Rectal smooth muscle tissue (tissue), 1 donor: ENCODE results near the gene BANF1.

Experiments
- H3K27ac ChIP-seq: one replicate; pipeline ENCODE4 v1.7.0; 2013; ENCODE audit warnings: low read depth, low read length, inconsistent platforms
- H3K27me3 ChIP-seq: one replicate; pipeline ENCODE4 v1.7.0; 2013; ENCODE audit warnings: low read length; ENCODE audit not compliant: control insufficient read depth, insufficient read depth
- H3K36me3 ChIP-seq: one replicate; pipeline ENCODE4 v1.7.0; 2013; ENCODE audit warnings: low read length; ENCODE audit not compliant: control insufficient read depth, insufficient read depth
- H3K4me1 ChIP-seq: one replicate; pipeline ENCODE4 v1.7.0; 2013; ENCODE audit warnings: low read length; ENCODE audit not compliant: control insufficient read depth, insufficient read depth
- H3K4me3 ChIP-seq: one replicate; pipeline ENCODE4 v1.7.0; 2013; ENCODE audit warnings: low read length
- H3K9ac ChIP-seq: one replicate; pipeline ENCODE4 v1.7.0; 2013; ENCODE audit warnings: low read length

BANF1 gene

DNA sequence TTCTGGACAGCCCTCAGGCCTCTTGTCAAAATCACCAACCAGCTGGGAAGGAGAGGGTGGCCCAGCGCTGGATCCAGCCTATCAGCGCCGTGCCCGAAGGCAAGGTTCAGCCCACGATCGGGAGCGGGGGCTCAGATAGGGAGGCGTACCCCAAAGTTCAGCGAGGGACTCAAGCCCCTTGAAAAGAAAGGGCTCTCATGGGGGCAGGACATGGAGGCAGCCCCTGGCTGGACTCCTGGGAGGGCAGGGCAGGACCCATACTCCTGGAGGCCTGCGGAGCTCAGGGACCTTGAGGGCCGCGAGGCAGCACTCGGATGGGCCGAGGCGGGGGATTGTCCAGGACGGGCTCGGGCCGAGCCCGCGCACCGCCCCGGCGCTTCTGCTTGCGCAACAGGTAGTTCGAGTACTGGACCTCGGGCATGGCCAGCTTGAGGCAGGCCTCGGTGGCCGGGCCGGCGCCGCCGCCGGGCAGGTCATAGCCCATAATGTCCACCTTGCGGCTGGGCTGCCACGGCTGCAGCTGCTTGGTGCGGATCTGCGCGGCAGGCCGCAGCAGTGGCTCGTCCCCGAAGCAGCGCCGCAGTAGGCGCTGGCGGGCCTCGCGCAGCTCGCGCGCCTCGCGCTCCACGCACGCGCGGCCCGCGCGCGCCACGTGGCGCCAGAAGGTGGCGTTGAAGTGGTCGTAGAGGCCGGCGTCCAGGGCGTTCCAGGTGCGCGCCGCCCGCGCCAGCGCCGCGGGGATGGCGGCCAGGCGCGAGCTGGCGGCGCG, 40.1 kb downstream of the BANF1 start:
- Histone ChIP-seq H3K36me3 (no peaks in the 10 kb centered on the region), H3K4me3 (no peak overlapping the region), H3K27me3 (no peaks in the 10 kb centered on the region), H3K9ac (no peak overlapping the region), H3K4me1 (no peaks in the 10 kb centered on the region), H3K27ac (no peak overlapping the region)

DNA sequence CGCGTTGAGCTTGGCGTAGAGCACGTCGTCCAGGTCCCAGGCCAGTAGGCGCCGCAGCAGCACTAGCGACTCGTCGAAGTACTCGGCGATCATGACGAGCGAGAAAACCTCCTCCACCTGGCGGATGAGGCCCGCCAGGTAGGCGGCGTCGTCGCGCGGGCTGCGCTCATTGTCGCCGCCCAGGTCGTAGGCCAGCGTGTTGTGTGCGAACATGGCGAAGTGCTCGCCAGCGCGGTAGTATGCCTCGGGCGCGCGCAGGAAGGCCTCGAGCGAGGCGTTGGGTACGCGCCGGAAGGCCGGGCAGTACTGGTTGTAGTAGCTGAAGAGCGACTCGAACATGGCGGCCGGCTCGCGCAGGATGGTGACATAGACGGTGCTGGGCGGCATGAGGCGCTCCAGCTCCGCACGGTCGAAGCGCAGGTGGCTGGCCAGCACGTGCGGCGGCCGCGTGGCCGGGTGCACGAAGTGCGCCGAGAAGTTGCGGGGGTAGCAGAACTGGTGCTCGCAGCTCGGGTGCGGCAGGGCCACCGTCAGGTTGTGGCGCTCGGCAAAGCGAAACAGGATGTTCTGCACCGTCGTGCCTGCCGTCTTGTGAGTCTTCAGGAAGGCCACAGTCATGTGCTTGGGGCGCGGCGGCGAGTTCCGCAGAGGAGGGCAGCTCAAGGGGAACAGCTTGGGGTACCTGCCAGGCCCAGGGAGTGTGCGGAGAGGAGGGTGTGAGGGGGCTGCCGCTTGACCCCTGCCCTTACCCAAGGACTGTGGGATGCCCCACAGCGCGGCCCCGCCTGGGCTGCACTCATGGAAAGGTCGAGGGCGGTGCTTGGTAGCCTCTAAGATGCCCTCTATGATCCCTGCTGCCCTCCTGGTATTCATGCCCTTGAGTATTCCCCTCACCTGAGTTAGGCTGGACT, 40.9 kb downstream of the BANF1 start:
- H3K36me3 ChIP-seq, result no peaks in the 10 kb centered on the region

DNA sequence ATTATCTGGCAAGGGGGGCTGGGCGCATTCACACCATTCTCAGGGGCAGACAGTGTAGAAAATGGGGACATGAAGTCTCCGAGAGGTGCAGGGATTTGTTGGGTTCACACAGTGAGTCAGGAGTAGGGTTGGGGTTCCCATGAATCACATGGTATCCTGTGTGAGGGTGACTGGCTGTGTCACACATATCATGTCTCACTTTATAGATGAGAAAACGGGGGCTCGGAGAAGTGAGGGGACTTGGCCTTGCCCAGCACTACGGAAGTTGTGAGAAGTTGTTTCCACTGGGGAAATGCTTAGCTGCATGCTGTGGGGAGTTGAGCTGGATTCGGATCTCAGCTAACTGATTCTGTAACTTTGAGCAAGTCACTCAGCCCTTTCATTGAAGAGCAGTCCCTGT, 42.5 kb downstream of the BANF1 start:
- no peaks in the 10 kb centered on the region for H3K36me3 ChIP-seq
- H3K4me3 ChIP-seq, result no peak overlapping the region
- no peak overlapping the region for H3K9ac ChIP-seq
- no peak overlapping the region for H3K27ac ChIP-seq
- H3K27me3 ChIP-seq, result peaks cover 6% of the 10 kb centered on the region
- H3K4me1 ChIP-seq, result no peaks in the 10 kb centered on the region

More for the DNA sequence above, 40.9 kb downstream of the BANF1 start:
- no peak overlapping the region for H3K27ac ChIP-seq
- no peaks in the 10 kb centered on the region for H3K4me1 ChIP-seq
- no peak overlapping the region for H3K9ac ChIP-seq
- H3K27me3 ChIP-seq, result no peaks in the 10 kb centered on the region
- no peak overlapping the region for H3K4me3 ChIP-seq

DNA sequence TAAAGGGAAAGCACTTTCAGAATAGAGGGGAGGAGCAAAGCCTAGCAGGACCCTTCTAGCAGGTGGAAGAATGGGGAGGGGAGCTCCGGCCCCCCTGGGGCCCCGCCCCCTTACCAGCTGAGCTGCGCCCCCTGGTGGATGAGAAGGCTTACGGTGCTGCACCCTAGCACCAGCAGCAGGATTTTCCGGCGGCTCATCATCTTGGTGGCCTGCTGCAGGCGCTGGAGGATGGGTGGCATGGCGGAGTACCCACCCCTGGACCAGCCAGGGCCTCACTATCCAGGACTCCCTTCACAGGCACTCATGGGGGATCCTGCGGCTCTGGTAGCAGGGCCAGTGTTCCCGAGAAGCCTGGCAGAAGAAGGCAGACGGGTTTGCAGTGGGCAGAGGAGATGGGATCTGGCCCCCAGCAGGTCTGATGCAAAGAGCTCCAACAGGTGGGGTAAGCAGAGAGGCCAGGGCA, 42.9 kb downstream of the BANF1 start:
- no peaks in the 10 kb centered on the region for H3K36me3 ChIP-seq
- no peaks in the 10 kb centered on the region for H3K4me1 ChIP-seq
- no peak overlapping the region for H3K4me3 ChIP-seq
- peaks cover 6% of the 10 kb centered on the region for H3K27me3 ChIP-seq
- no peak overlapping the region for H3K9ac ChIP-seq
- H3K27ac ChIP-seq, result no peak overlapping the region

DNA sequence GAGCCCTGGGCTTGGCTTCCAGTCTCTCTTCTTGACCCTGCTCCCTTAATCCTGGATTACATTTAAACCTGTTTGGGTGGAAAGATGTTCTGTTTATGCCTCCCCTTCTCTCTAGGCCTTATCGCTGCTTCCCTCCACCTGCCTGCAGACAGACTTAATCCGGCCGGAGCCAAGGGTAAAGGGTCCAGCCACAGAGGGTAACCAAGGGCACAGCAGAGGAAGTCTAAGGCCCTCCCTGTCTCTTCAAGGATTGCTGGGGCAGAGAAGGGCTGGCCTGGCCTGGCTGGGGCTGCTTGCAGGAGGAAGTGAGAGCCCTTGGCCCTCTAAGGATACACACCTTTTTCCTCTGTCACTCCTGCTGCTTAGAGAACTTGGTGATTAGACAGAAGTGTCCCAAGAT, 44.6 kb downstream of the BANF1 start:
- Histone ChIP-seq H3K27ac (no peak overlapping the region), H3K27me3 (peaks cover 6% of the 10 kb centered on the region), H3K4me3 (no peak overlapping the region), H3K36me3 (no peaks in the 10 kb centered on the region), H3K4me1 (peaks cover 4% of the 10 kb centered on the region), H3K9ac (no peak overlapping the region)

DNA sequence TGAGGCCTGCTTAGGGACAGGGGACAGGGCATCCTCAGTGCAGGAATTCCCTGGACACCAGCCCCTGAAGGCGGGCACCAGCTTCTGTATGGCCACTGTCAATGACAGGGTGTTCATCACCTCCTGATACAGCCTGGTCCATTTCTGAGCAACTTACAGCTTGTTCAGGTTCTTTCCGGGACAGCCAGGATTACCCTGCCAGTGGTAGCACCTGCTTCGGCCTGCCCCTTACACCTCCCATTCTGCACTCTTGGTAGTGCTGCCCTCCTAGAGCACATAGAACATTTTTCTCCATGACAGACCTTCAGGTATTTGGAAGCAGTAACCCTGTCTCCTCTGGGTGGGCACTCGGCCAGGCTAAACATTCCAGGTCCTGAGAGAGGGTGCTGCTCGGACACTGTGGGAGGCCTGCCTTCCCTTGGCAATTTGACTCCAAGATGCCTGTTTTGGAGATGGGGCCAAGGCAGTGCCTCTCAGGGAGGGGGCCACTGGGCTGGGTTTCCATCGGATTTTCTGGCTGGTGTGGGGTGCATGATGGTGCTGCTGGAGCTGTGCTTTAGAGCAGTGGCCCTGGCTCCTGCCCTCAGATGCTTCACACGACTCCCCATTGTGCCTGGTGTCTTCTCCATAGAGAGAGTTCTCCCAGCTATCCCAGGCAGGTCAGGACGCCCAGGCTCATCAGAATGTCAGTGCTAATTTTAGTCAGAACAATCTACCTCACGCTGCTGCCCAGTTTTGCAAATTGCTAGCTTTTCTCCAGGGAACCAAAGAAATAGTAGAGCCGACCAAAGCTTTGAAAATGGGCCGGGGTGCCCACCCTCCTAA, 45.5 kb downstream of the BANF1 start:
- no peak overlapping the region for H3K27ac ChIP-seq
- peaks cover 6% of the 10 kb centered on the region for H3K27me3 ChIP-seq
- H3K4me1 ChIP-seq, result peaks cover 4% of the 10 kb centered on the region
- H3K4me3 ChIP-seq, result no peak overlapping the region
- H3K36me3 ChIP-seq, result no peaks in the 10 kb centered on the region
- H3K9ac ChIP-seq, result no peak overlapping the region

DNA sequence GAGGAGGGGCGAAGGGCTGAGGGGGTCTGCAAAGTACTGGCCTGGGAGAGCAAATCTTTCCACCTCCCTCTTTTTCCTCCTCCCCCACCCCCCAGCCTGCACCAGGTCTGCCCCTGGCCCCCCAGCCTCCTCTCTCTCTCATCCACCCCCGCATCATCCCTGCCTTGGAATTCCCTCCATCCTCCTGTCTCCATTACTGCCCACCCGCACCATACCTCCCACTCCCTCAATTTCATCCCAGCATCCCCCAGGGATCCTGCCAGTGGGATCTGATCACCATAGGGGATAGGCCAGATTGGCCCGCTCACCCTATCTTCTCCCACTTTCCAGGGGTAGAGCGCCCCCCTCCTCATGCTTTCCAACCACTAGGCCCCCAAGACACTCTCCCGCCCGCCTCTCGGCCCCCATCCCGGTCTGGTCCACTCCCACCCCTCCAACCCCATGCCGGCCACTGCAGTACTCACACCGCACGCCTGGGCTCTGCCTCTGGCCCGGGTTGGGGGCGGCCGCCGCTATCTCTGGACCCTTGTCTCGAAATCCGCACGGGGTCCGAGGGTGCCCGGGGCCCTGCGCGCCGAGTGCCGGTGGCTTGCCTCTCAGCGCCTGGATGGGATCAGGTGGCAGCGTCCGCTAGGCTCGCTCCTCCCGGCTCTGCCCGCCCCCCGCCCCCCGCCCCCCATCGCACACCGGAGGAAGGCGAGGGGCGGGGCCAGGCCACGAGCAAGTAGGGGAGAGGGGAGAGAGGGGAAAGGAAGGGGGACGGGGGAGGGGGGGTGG, 46.4 kb downstream of the BANF1 start, which contains the start of gene GAL3ST3:
GAL3ST3 (minus strand) TSS at position 615 of the 777 bp plus-strand sequence. CDS start 3,746 bp downstream, outside the sequence.
- Histone ChIP-seq H3K9ac (no peak within 1 kb of the TSS), H3K36me3 (no peaks in the 10 kb centered on the region), H3K27me3 (peaks cover 6% of the 10 kb centered on the region), H3K27ac (no peak within 1 kb of the TSS), H3K4me1 (peaks cover 13% of the 10 kb centered on the region), H3K4me3 (no peak within 1 kb of the TSS)

DNA sequence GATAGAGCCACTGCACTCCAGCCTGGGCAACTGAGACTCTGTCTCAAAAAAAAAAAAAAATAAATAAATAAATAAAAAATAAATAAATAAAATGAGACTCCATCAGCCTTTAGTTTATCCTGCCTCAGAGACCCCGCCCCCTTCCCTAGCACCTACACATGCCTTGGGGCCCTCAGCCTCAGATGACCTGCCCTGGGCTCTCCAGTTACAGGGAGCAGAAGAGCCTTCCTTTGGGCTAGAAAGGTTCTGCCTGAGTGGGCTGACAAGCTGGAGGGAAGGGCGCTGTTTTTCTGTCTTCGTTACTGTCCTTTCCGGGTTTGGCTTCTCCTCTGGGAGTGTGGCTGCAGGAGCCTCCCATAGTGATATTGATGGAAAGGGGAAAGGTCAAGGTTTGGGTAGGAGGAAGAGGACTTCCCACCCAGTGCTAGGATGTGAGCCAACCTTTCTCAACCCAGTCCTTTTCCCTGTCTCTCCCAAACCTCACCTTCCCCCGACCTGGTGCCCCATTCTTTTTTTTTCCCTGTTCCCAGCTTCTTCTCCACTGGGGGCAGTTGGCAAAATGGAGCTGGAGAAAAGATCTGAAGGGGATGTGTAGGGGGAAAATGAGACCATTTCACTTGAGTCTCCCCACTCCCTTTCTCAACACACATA, 48.4 kb downstream of the BANF1 start:
- Histone ChIP-seq H3K36me3 (peaks cover 7% of the 10 kb centered on the region), H3K4me3 (peak overlapping the region; percentile 68), H3K4me1 (peaks cover 13% of the 10 kb centered on the region), H3K9ac (no peak overlapping the region), H3K27ac (no peak overlapping the region), H3K27me3 (peaks cover 6% of the 10 kb centered on the region)

DNA sequence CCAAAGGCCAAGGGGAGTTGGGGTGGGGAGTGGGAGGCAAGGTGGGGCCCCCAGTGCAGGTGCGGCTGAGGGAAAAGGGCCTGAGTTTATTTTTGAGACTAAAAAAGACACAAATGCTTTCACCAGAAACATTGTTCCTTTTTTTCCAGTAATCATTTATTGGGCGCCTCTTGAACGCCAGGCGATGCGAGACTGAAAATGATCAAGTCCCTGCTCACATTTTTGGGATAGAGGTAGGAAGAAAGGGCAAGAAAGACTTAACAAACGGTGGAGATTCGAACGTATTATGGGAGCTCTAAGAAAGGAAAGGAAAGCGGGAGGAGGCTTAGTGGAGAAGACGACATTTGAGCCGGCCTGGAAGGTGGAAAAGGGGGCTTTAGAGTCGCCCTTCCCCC, 49.1 kb downstream of the BANF1 start:
- Histone ChIP-seq H3K9ac (peak overlapping the region; percentile 66), H3K27me3 (peaks cover 6% of the 10 kb centered on the region), H3K4me3 (peak overlapping the region; percentile 68), H3K36me3 (peaks cover 7% of the 10 kb centered on the region), H3K4me1 (peaks cover 13% of the 10 kb centered on the region), H3K27ac (peak overlapping the region; percentile 82)

DNA sequence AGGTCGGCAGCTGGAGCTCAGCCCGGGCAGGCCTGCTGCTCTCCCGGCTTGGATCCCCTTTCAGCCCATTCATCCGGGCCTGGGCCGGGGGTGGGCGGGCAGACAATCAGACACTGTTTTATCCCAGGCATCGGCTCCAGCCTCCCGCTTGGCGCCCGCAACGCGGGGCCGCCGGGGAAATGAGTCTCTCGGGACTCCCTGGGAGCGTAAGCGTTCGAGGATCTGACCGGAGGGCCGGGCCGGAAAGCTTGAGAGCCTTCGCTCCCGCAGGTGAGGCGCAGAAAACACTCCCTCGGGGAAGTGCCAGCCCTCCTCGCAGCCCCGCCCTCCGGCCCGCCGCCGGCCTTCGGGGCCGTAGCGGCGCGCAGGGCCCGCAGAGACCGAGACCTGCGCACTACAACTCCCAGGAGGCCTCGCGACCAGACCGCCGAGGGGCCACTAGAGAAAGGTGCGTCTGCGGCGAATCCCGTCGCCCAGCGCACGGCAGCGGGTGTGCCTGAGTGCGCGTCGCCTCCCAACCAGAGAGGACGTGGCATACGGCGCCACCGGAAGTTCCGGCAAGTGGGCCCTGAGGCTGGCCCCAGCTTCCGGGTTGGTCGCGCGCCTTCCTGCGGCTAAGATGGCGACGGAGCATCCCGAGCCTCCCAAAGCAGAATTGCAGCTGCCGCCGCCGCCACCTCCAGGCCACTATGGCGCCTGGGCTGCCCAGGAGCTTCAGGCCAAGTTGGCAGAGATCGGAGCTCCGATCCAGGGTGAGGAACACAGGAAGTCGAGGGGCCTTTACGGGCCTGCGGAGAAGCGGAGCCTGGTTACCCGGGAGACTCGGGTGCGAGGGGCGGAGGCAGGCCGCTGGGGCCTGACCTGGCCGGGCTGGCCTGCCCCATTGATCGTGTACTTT, 49.7 kb downstream of the BANF1 start, which contains the start of gene SF3B2:
SF3B2 (plus strand) TSS at position 599 of the 898 bp plus-strand sequence; CDS start at position 620, 21 bp downstream.
- Histone ChIP-seq H3K4me3 (peak within 1 kb of the TSS; percentile 79), H3K36me3 (peaks cover 7% of the 10 kb centered on the region), H3K9ac (peak within 1 kb of the TSS; percentile 68), H3K4me1 (peaks cover 13% of the 10 kb centered on the region), H3K27me3 (peaks cover 6% of the 10 kb centered on the region), H3K27ac (peak within 1 kb of the TSS; percentile 82)
